ENCODE measurements around the gene LIPF.
"Not testable (repeated sequence)": the region's sequence is repeated elsewhere in the genome, so short reads cannot be mapped to it uniquely, and the experiment has no call there.

Gene LIPF

DNA sequence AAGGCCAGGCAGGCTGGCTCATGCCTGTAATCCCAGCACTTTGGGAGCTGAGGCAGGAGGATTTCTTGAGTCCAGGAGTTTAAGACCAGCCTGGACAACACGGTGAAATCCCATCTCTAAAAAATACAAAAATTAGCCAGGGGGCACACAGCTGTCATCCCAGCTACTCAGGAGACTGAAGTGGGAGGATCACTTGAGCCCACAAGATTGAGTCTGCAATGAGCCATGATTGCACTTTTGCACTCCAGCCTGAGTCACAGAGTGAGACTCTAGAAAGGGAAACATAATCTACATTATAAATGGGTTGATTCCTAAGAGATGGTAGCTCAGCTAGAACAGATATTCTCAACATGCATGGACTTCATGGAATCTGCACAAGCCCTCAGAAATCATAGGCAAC is 6.3 kb upstream of the LIPF start:
- H3K4me3 ChIP-seq (ENCODE audit: low read length): no peak overlapping the region
- TF ChIP-seq, protein P1, sequence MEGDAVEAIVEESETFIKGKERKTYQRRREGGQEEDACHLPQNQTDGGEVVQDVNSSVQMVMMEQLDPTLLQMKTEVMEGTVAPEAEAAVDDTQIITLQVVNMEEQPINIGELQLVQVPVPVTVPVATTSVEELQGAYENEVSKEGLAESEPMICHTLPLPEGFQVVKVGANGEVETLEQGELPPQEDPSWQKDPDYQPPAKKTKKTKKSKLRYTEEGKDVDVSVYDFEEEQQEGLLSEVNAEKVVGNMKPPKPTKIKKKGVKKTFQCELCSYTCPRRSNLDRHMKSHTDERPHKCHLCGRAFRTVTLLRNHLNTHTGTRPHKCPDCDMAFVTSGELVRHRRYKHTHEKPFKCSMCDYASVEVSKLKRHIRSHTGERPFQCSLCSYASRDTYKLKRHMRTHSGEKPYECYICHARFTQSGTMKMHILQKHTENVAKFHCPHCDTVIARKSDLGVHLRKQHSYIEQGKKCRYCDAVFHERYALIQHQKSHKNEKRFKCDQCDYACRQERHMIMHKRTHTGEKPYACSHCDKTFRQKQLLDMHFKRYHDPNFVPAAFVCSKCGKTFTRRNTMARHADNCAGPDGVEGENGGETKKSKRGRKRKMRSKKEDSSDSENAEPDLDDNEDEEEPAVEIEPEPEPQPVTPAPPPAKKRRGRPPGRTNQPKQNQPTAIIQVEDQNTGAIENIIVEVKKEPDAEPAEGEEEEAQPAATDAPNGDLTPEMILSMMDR (conservative IDR thresholded peaks at IDR 0.05; ENCODE audit: low read depth, low read length): no peak
- DNase-seq (ENCODE audit: low read depth): no peak

DNA sequence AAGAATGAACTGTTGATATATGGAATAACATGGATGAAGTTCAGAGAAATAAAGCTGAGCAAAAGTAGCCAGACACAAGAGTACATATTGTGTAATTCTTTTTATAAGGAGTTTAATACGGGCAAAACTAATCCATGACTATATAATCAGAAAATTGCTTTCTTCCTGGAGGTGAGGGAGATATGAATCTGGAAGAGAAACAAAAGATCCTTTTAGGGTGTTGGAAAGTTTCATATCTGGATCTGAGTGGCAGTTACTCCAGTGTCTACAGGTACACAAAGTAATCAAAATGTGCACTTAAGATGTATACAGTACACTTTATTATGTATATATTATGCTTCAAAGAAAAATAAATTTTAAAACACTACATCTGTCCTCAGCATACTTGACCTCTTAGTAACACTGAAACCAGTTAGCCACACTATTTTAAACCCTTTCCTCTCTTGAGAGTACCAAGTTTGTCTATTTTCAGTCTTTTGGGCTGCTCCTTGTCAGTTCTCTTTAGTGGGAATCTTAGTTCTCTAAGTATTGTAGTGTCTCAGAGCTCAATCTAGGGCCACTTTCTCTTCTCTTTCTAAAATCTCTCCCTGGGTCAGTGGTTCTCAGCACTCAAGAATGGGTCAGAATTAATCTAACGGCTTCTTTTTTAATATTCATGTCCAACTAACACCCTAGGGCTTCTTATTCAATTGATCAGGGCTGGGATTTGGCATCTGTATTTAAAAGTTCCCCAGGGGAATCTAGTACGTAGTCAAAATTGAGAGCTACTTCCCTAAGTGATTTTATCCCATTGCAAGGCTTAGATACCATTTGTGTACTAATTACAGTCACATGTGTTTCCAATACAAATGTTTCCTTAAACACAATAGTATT is 4.3 kb upstream of the LIPF start:
- TF ChIP-seq, protein P1 (conservative IDR thresholded peaks at IDR 0.05; ENCODE audit: low read depth, low read length): no peak
- H3K4me3 ChIP-seq (ENCODE audit: low read length): no peak overlapping the region
- DNase-seq (ENCODE audit: low read depth): no peak

DNA sequence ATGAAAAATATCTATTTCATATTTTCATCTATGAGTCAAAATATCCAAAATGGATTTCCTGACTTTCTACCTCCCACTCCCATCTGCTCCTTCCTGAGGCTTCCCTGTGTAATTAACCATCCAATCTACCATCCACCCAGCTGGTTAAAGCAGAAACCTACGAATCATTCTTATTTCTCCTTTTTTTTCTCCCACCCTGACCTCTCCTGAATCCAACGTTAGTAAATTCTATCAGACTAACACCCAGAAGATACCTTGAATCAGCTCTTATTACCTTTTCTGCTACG is 3.7 kb upstream of the LIPF start:
- TF ChIP-seq, protein P1 (conservative IDR thresholded peaks at IDR 0.05; ENCODE audit: low read depth, low read length): no peak
- DNase-seq (ENCODE audit: low read depth): no peak
- no peak overlapping the region for H3K4me3 ChIP-seq (ENCODE audit: low read length)

DNA sequence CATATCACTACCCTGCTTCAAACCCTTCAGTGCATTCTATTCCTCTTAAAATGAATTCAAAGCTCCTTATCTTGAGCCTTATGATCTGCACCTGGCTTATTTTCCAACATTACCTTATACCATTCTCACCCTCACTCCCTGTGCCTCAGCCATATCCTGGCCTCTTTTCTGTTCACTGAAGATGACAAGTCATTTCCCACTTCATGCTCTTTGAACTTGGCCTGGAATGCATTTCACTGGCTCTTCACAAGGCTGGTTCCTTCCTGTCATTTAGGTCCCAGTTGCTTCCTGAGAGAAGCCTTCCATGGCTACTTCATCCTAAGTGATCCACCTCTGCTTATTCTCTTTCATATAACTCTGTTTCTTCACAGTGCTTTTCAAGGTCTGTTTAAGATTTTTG is 3.2 kb upstream of the LIPF start:
- DNase-seq (ENCODE audit: low read depth): no peak
- TF ChIP-seq, protein P1 (conservative IDR thresholded peaks at IDR 0.05; ENCODE audit: low read depth, low read length): no peak
- no peak overlapping the region for H3K4me3 ChIP-seq (ENCODE audit: low read length)

GRCh38 chr10:88661577-88661976 is 2.7 kb upstream of the LIPF start:
- DNase-seq (ENCODE audit: low read depth): no peak
- no peak overlapping the region for H3K4me3 ChIP-seq (ENCODE audit: low read length)
- TF ChIP-seq, protein P1 (conservative IDR thresholded peaks at IDR 0.05; ENCODE audit: low read depth, low read length): no peak

- H3K4me3 ChIP-seq (ENCODE audit: low read length): not testable (repeated sequence)
Measured at GRCh38 chr10:88663153-88663552, 1.1 kb upstream of the LIPF start.

GRCh38 chr10:88668465-88668864 is 4.2 kb downstream of the LIPF start:
- no peak overlapping the region for H3K4me3 ChIP-seq (ENCODE audit: low read length)
- TF ChIP-seq, protein P1 (conservative IDR thresholded peaks at IDR 0.05; ENCODE audit: low read depth, low read length): no peak
- no peak for DNase-seq (ENCODE audit: low read depth)

More at GRCh38 chr10:88663153-88663552, 1.1 kb upstream of the LIPF start:
- not testable (repeated sequence) for DNase-seq (ENCODE audit: low read depth)

All from retinal pigment epithelial cell (primary cell).